Endothelial cell of umbilical vein (primary cell): ENCODE measurements around the gene CCDC70. TPM values are rescaled to one million over a fixed set of nuclear protein-coding genes. Genes with fewer than 3 reads are reported as not detected.
"Not testable (repeated sequence)": the region's sequence is repeated elsewhere in the genome, so short reads cannot be mapped to it uniquely, and the experiment has no call there.

ENCODE experiments used
- BruUV-seq: library from RNA; stranded (reverse); fragments of 400-500 nt; replicated peaks from 2 replicates; lab custom pipeline; 2021; lab: Mats Ljungman, UMichigan
- CTCF ChIA-PET: fragments of 300-600, 350-600 bp; sonication (Branson Sonifier 250); formaldehyde crosslinking; loops from one replicate; lab custom pipeline; 2021; ENCODE audit warnings: antibody characterized with exemption, inconsistent platforms; lab: Charles Lee
- POLR2A ChIA-PET: fragments of 300-600, 350-600 bp; sonication (Branson Sonifier 250); formaldehyde crosslinking; loops from one replicate; lab custom pipeline; 2021; ENCODE audit warnings: antibody characterized with exemption, inconsistent platforms; lab: Charles Lee
- DNase-seq: peaks from one replicate; pipeline ENCODE4 v3.0.0-alpha.2; 2011; ENCODE audit warnings: low read depth, low spot score
- FAIRE-seq: peaks from 2 replicates; lab custom pipeline; 2011; peaks lifted over from hg19 to GRCh38; lab: Jason Lieb, UNC
- H2AFZ ChIP-seq: 2 replicates; pipeline ENCODE4 v1.6.0; 2012; ENCODE audit warnings: low read depth, low read length, control low read depth, inconsistent platforms
- H3K27ac ChIP-seq: 2 replicates; pipeline ENCODE4 v1.5.1; 2011; ENCODE audit warnings: low read depth, mild to moderate bottlenecking, control low read depth, low read length, moderate library complexity; ENCODE audit not compliant: insufficient read depth
- H3K27me3 ChIP-seq, 2 experiments: 2 replicates each; pipeline versions ENCODE4 v1.6.0 to v1.6.1; 2011; ENCODE audit warnings: low read length in 2 of 2, mixed read lengths in 1 of 2; ENCODE audit not compliant: control insufficient read depth in 2 of 2, insufficient read depth in 2 of 2
- H3K36me3 ChIP-seq, 2 experiments: 2 replicates in 1 of 2; 3 replicates in 1 of 2; pipeline ENCODE4 v1.5.1; 2011; ENCODE audit warnings: low read length in 2 of 2, mild to moderate bottlenecking in 1 of 2, moderate library complexity in 1 of 2; ENCODE audit not compliant: control insufficient read depth in 2 of 2, insufficient read depth in 2 of 2; ENCODE audit errors: extremely low read depth in 1 of 2
- H3K4me1 ChIP-seq: 3 replicates; pipeline ENCODE4 v1.5.1; 2011; ENCODE audit warnings: mild to moderate bottlenecking, low read length; ENCODE audit not compliant: control insufficient read depth, insufficient read depth; ENCODE audit errors: extremely low read depth
- H3K4me2 ChIP-seq: 2 replicates; pipeline ENCODE4 v1.6.1; 2011; ENCODE audit warnings: low read length, control low read depth, mixed read lengths; ENCODE audit not compliant: insufficient read depth
- H3K4me3 ChIP-seq, 3 experiments: fragments of 200-600 bp in 1 of 3; sonication (generic), shearing (Covaris generic) in 1 of 3; replicated peaks in 1 of 3; 2 replicates each; pipeline ENCODE4 v1.5.1; 2011 to 2016; ENCODE audit warnings: control low read depth in 3 of 3, low read length in 3 of 3, mild to moderate bottlenecking in 2 of 3, inconsistent platforms in 1 of 3, low read depth in 1 of 3, moderate library complexity in 1 of 3; ENCODE audit not compliant: insufficient read depth in 1 of 3
- H3K79me2 ChIP-seq: 2 replicates; pipeline ENCODE4 v1.6.0; 2012; ENCODE audit warnings: low read length, inconsistent platforms; ENCODE audit not compliant: control insufficient read depth, insufficient read depth
- H3K9ac ChIP-seq: replicated peaks from 2 replicates; pipeline ENCODE3; 2011; ENCODE audit warnings: low read length, control low read depth; ENCODE audit not compliant: insufficient read depth; ENCODE audit errors: extremely low read depth
- H3K9me1 ChIP-seq: replicated peaks from 3 replicates; pipeline ENCODE4 v1.6.0; 2011; ENCODE audit warnings: mild to moderate bottlenecking, low read length; ENCODE audit not compliant: control insufficient read depth, insufficient read depth; ENCODE audit errors: extremely low read depth
- H3K9me3 ChIP-seq: replicated peaks from 2 replicates; pipeline ENCODE4 v1.5.1; 2012; ENCODE audit warnings: low read length, inconsistent platforms; ENCODE audit not compliant: control insufficient read depth, insufficient read depth
- H4K20me1 ChIP-seq: replicated peaks from 2 replicates; pipeline ENCODE3; 2011; ENCODE audit warnings: mild to moderate bottlenecking, low read length; ENCODE audit not compliant: control insufficient read depth, insufficient read depth; ENCODE audit errors: extremely low read depth
- GATA2 ChIP-seq: IDR thresholded peaks from 2 replicates; pipeline ENCODE4 v1.7.0; 2011; ENCODE audit warnings: low read depth, mild to moderate bottlenecking, moderate library complexity, mixed read lengths, low read length; ENCODE audit not compliant: insufficient read length, insufficient read depth
- dilution Hi-C: fragments of 300-500 bp; cut with MboI; formaldehyde crosslinking; loops from one replicate; pipeline ENCODE4 v1.15.0; 2019; ENCODE audit warnings: low sequenced_read_pairs; ENCODE audit not compliant: extremely low pct_ligation_motif_present
- intact Hi-C: fragments of 100-400 bp; cut with micrococcal nuclease; formaldehyde crosslinking; loops from one replicate; pipeline ENCODE4 v1.10.0; 2022
- polyA plus RNA-seq, 4 experiments: library from polyadenylated mRNA; depleted of rRNA in 3 of 4; stranded (reverse) in 3 of 4; unstranded in 1 of 4; fragments of >200 nt; gene quantifications; 2 replicates each; pipeline versions ENCODE4 v1.2.1 to v1.2.3, GENCODE V29; 2011 to 2012; ENCODE audit warnings: missing spikeins in 1 of 4
- total RNA-seq: library from RNA; stranded (reverse); gene quantifications from 2 replicates; pipeline ENCODE4 v1.2.3, GENCODE V29; 2021
- TF ChIP-seq, protein P1 (sequence below): IDR thresholded peaks from 2 replicates; pipeline ENCODE4 v1.6.1; 2011; ENCODE audit not compliant: insufficient read depth, insufficient read length

Gene CCDC70
- total and polyA plus RNA-seq, 2 donors (not counting 3 experiments of a cell fraction or from before 2014, with no cell fraction given): not detected

- H2AFZ ChIP-seq: no peak overlapping the region
- dilution Hi-C loops: no loop called here
Measured at GRCh38 chr13:51907040-51907732, 45.4 kb downstream of the CCDC70 start.

GRCh38 chr13:51909265-51909664 is 47.5 kb downstream of the CCDC70 start:
- H3K4me3 ChIP-seq, H3K9ac ChIP-seq, H3K4me1 ChIP-seq, H4K20me1 ChIP-seq, H3K27ac ChIP-seq, H3K27me3 ChIP-seq, CTCF ChIA-PET, DNase-seq, FAIRE-seq, H3K79me2 ChIP-seq, H3K9me1 ChIP-seq, intact Hi-C loops, POLR2A ChIA-PET, dilution Hi-C loops, H3K4me2 ChIP-seq, H2AFZ ChIP-seq, H3K36me3 ChIP-seq, BruUV-seq, H3K9me3 ChIP-seq: not testable (repeated sequence)

More at GRCh38 chr13:51907040-51907732, 45.4 kb downstream of the CCDC70 start:
- CTCF ChIA-PET: interaction anchor here (0.6 to 1.2 kb wide), 2 partner anchors 30 to 220 kb away, joined by 3 to 4 read pairs; no protein-coding TSS in a partner anchor
- intact Hi-C loops: no loop called here
- POLR2A ChIA-PET: no interaction called here
- Histone ChIP-seq H3K27ac (no peak overlapping the region), H3K36me3 (no peaks in the 10 kb centered on the region), H3K4me3 (no peak overlapping the region), H3K9me3 (no peaks in the 10 kb centered on the region), H4K20me1 (no peaks in the 10 kb centered on the region), H3K9ac (no peak overlapping the region), H3K79me2 (no peaks in the 10 kb centered on the region), H3K9me1 (no peaks in the 10 kb centered on the region), H3K4me2 (no peak overlapping the region), H3K27me3 (no peaks in the 10 kb centered on the region), H3K4me1 (no peaks in the 10 kb centered on the region)
- no peak for DNase-seq
- no peak for FAIRE-seq
- TF ChIP-seq, protein P1, sequence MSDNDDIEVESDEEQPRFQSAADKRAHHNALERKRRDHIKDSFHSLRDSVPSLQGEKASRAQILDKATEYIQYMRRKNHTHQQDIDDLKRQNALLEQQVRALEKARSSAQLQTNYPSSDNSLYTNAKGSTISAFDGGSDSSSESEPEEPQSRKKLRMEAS: no peak
- TF ChIP-seq GATA2: no peak
- BruUV-seq: no TSS peak
